Endothelial cell of umbilical vein (primary cell): Measurements from ENCODE around the gene CBX6. TPM values are rescaled to one million over a fixed set of nuclear protein-coding genes. Genes with fewer than 3 reads are reported as not detected.

ENCODE experiments used
- BruUV-seq: library from RNA; stranded (reverse); fragments of 400-500 nt; replicated peaks from 2 replicates; lab custom pipeline; 2021; lab: Mats Ljungman, UMichigan
- CTCF ChIA-PET: fragments of 300-600, 350-600 bp; sonication (Branson Sonifier 250); formaldehyde crosslinking; loops from one replicate; lab custom pipeline; 2021; ENCODE audit warnings: antibody characterized with exemption, inconsistent platforms; lab: Charles Lee
- POLR2A ChIA-PET: fragments of 300-600, 350-600 bp; sonication (Branson Sonifier 250); formaldehyde crosslinking; loops from one replicate; lab custom pipeline; 2021; ENCODE audit warnings: antibody characterized with exemption, inconsistent platforms; lab: Charles Lee
- DNase-seq: peaks from one replicate; pipeline ENCODE4 v3.0.0-alpha.2; 2011; ENCODE audit warnings: low read depth, low spot score
- FAIRE-seq: peaks from 2 replicates; lab custom pipeline; 2011; peaks lifted over from hg19 to GRCh38; lab: Jason Lieb, UNC
- H2AFZ ChIP-seq: 2 replicates; pipeline ENCODE4 v1.6.0; 2012; ENCODE audit warnings: low read depth, low read length, control low read depth, inconsistent platforms
- H3K27ac ChIP-seq: 2 replicates; pipeline ENCODE4 v1.5.1; 2011; ENCODE audit warnings: low read depth, mild to moderate bottlenecking, control low read depth, low read length, moderate library complexity; ENCODE audit not compliant: insufficient read depth
- H3K27me3 ChIP-seq, 2 experiments: 2 replicates each; pipeline versions ENCODE4 v1.6.0 to v1.6.1; 2011; ENCODE audit warnings: low read length in 2 of 2, mixed read lengths in 1 of 2; ENCODE audit not compliant: control insufficient read depth in 2 of 2, insufficient read depth in 2 of 2
- H3K36me3 ChIP-seq, 2 experiments: 2 replicates in 1 of 2; 3 replicates in 1 of 2; pipeline ENCODE4 v1.5.1; 2011; ENCODE audit warnings: low read length in 2 of 2, mild to moderate bottlenecking in 1 of 2, moderate library complexity in 1 of 2; ENCODE audit not compliant: control insufficient read depth in 2 of 2, insufficient read depth in 2 of 2; ENCODE audit errors: extremely low read depth in 1 of 2
- H3K4me1 ChIP-seq: 3 replicates; pipeline ENCODE4 v1.5.1; 2011; ENCODE audit warnings: mild to moderate bottlenecking, low read length; ENCODE audit not compliant: control insufficient read depth, insufficient read depth; ENCODE audit errors: extremely low read depth
- H3K4me2 ChIP-seq: 2 replicates; pipeline ENCODE4 v1.6.1; 2011; ENCODE audit warnings: low read length, control low read depth, mixed read lengths; ENCODE audit not compliant: insufficient read depth
- H3K4me3 ChIP-seq, 3 experiments: fragments of 200-600 bp in 1 of 3; sonication (generic), shearing (Covaris generic) in 1 of 3; replicated peaks in 1 of 3; 2 replicates each; pipeline ENCODE4 v1.5.1; 2011 to 2016; ENCODE audit warnings: control low read depth in 3 of 3, low read length in 3 of 3, mild to moderate bottlenecking in 2 of 3, inconsistent platforms in 1 of 3, low read depth in 1 of 3, moderate library complexity in 1 of 3; ENCODE audit not compliant: insufficient read depth in 1 of 3
- H3K79me2 ChIP-seq: 2 replicates; pipeline ENCODE4 v1.6.0; 2012; ENCODE audit warnings: low read length, inconsistent platforms; ENCODE audit not compliant: control insufficient read depth, insufficient read depth
- H3K9ac ChIP-seq: replicated peaks from 2 replicates; pipeline ENCODE3; 2011; ENCODE audit warnings: low read length, control low read depth; ENCODE audit not compliant: insufficient read depth; ENCODE audit errors: extremely low read depth
- H3K9me1 ChIP-seq: replicated peaks from 3 replicates; pipeline ENCODE4 v1.6.0; 2011; ENCODE audit warnings: mild to moderate bottlenecking, low read length; ENCODE audit not compliant: control insufficient read depth, insufficient read depth; ENCODE audit errors: extremely low read depth
- H3K9me3 ChIP-seq: replicated peaks from 2 replicates; pipeline ENCODE4 v1.5.1; 2012; ENCODE audit warnings: low read length, inconsistent platforms; ENCODE audit not compliant: control insufficient read depth, insufficient read depth
- H4K20me1 ChIP-seq: replicated peaks from 2 replicates; pipeline ENCODE3; 2011; ENCODE audit warnings: mild to moderate bottlenecking, low read length; ENCODE audit not compliant: control insufficient read depth, insufficient read depth; ENCODE audit errors: extremely low read depth
- CTCF ChIP-seq, 2 donors: IDR thresholded peaks; 1 replicate in 1 of 2; 2 replicates in 1 of 2; pipeline ENCODE4 v1.5.1; 2011; ENCODE audit warnings: low read length in 2 of 2, mild to moderate bottlenecking in 2 of 2, moderate library complexity in 2 of 2, control low read depth in 1 of 2, inconsistent platforms in 1 of 2, low read depth in 1 of 2; ENCODE audit not compliant: insufficient read depth in 1 of 2; ENCODE audit errors: extremely low read depth in 1 of 2
- EZH2 ChIP-seq: IDR thresholded peaks from 2 replicates; pipeline ENCODE4 v1.6.1; 2012; ENCODE audit warnings: borderline replicate concordance, low read depth, mild to moderate bottlenecking, moderate library complexity, low read length, inconsistent platforms; ENCODE audit not compliant: severe bottlenecking
- FOS ChIP-seq: IDR thresholded peaks from 2 replicates; pipeline ENCODE4 v1.6.1; 2011; ENCODE audit warnings: mild to moderate bottlenecking, low read length, moderate library complexity, borderline replicate concordance; ENCODE audit not compliant: insufficient read depth
- JUN ChIP-seq: IDR thresholded peaks from 2 replicates; pipeline ENCODE4 v1.6.1; 2011; ENCODE audit warnings: borderline replicate concordance, low read depth; ENCODE audit not compliant: insufficient read length, insufficient read depth
- MAX ChIP-seq: IDR thresholded peaks from 2 replicates; pipeline ENCODE4 v1.6.1; 2011; ENCODE audit not compliant: insufficient read depth, insufficient read length
- MYC ChIP-seq: IDR thresholded peaks from one replicate; pipeline ENCODE4 v1.6.1; 2011; ENCODE audit warnings: mild to moderate bottlenecking, low read depth, low read length
- POLR2A ChIP-seq: IDR thresholded peaks from 2 replicates; pipeline ENCODE4 v1.6.1; 2012; ENCODE audit warnings: low read depth, mild to moderate bottlenecking, control low read depth, low read length
- POLR2AphosphoS5 ChIP-seq: IDR thresholded peaks from 2 replicates; pipeline ENCODE4 v1.6.1; 2012; ENCODE audit warnings: low read depth, mild to moderate bottlenecking, control low read depth, low read length, moderate library complexity; ENCODE audit not compliant: insufficient read depth
- dilution Hi-C: fragments of 300-500 bp; cut with MboI; formaldehyde crosslinking; loops from one replicate; pipeline ENCODE4 v1.15.0; 2019; ENCODE audit warnings: low sequenced_read_pairs; ENCODE audit not compliant: extremely low pct_ligation_motif_present
- intact Hi-C: fragments of 100-400 bp; cut with micrococcal nuclease; formaldehyde crosslinking; loops from one replicate; pipeline ENCODE4 v1.10.0; 2022
- polyA plus RNA-seq, 4 experiments: library from polyadenylated mRNA; depleted of rRNA in 3 of 4; stranded (reverse) in 3 of 4; unstranded in 1 of 4; fragments of >200 nt; gene quantifications; 2 replicates each; pipeline versions ENCODE4 v1.2.1 to v1.2.3, GENCODE V29; 2011 to 2012; ENCODE audit warnings: missing spikeins in 1 of 4
- total RNA-seq: library from RNA; stranded (reverse); gene quantifications from 2 replicates; pipeline ENCODE4 v1.2.3, GENCODE V29; 2021

Gene CBX6
- total and polyA plus RNA-seq, 2 donors (not counting 3 experiments of a cell fraction or from before 2014, with no cell fraction given), result 14.9 to 62.6 TPM

GRCh38 chr22:38900677-38901076 is 28.7 kb upstream of the CBX6 start:
- H3K9me1 ChIP-seq, result no peaks in the 10 kb centered on the region
- peaks cover 10 to 23% of the 10 kb centered on the region in 2 experiments for H3K27me3 ChIP-seq
- TF ChIP-seq FOS (no peak), MAX (no peak), POLR2A (no peak), EZH2 (no peak), CTCF (IDR thresholded peaks at IDR 0.05; ENCODE audit: extremely low read depth in 1 of 2, insufficient read depth in 1 of 2, low read depth in 1 of 2, low read length in 2 of 2) (no peak), MYC (no peak)
- no peaks in the 10 kb centered on the region for H3K79me2 ChIP-seq
- no peak for DNase-seq
- no TSS peak for BruUV-seq
- H3K36me3 ChIP-seq, result no peaks in the 10 kb centered on the region
- H3K4me2 ChIP-seq, result no peak overlapping the region
- ChIA-PET POLR2A (no interaction called here), CTCF (interaction anchor here (0.9 to 1.2 kb wide), 3 partner anchors 22 to 132 kb away, joined by 3 to 4 read pairs (median 3); no protein-coding TSS in a partner anchor)
- dilution Hi-C loops (no loop called here), intact Hi-C loops (no loop called here)
- H3K9me3 ChIP-seq, result no peaks in the 10 kb centered on the region
- no peaks in the 10 kb centered on the region for H4K20me1 ChIP-seq
- H2AFZ ChIP-seq, result no peak overlapping the region
- no peak for FAIRE-seq
- no peak overlapping the region for H3K9ac ChIP-seq
- H3K4me1 ChIP-seq, result no peaks in the 10 kb centered on the region
- no peak overlapping the region for H3K27ac ChIP-seq
- no peak overlapping the region for H3K4me3 ChIP-seq

- BruUV-seq, result no TSS peak
- intact Hi-C loops, result no loop called here
- Histone ChIP-seq H3K27me3 (peaks cover 7 to 22% of the 10 kb centered on the region in 2 experiments), H3K4me2 (no peak overlapping the region), H2AFZ (no peak overlapping the region), H3K36me3 (no peaks in the 10 kb centered on the region), H3K9me1 (no peaks in the 10 kb centered on the region), H3K4me1 (no peaks in the 10 kb centered on the region), H4K20me1 (no peaks in the 10 kb centered on the region), H3K4me3 (no peak overlapping the region), H3K9me3 (no peaks in the 10 kb centered on the region), H3K27ac (no peak overlapping the region), H3K9ac (no peak overlapping the region), H3K79me2 (no peaks in the 10 kb centered on the region)
- dilution Hi-C loops, result no loop called here
- ChIA-PET POLR2A (no interaction called here), CTCF (no interaction called here)
- FAIRE-seq (no peak), DNase-seq (no peak)
- TF ChIP-seq POLR2AphosphoS5 (no peak), MAX (no peak), FOS (no peak), POLR2A (no peak), EZH2 (no peak), JUN (no peak)
These were observed 19.2 kb upstream of the CBX6 start for GRCh38 chr22:38891256-38891655.
